HTR-8/SVneo (cell line): ENCODE results near the gene PDLIM1.
"Not testable (repeated sequence)": the region's sequence is repeated elsewhere in the genome, so short reads cannot be mapped to it uniquely, and the experiment has no call there.

ENCODE experiments used
- DNase-seq: peaks from one replicate; pipeline ENCODE4 v3.0.0; 2011; ENCODE audit warnings: low spot score, mixed read lengths; ENCODE audit not compliant: insufficient read length
- FAIRE-seq: peaks from 2 replicates; lab custom pipeline; 2011; peaks lifted over from hg19 to GRCh38; lab: Jason Lieb, UNC

Gene PDLIM1

DNA sequence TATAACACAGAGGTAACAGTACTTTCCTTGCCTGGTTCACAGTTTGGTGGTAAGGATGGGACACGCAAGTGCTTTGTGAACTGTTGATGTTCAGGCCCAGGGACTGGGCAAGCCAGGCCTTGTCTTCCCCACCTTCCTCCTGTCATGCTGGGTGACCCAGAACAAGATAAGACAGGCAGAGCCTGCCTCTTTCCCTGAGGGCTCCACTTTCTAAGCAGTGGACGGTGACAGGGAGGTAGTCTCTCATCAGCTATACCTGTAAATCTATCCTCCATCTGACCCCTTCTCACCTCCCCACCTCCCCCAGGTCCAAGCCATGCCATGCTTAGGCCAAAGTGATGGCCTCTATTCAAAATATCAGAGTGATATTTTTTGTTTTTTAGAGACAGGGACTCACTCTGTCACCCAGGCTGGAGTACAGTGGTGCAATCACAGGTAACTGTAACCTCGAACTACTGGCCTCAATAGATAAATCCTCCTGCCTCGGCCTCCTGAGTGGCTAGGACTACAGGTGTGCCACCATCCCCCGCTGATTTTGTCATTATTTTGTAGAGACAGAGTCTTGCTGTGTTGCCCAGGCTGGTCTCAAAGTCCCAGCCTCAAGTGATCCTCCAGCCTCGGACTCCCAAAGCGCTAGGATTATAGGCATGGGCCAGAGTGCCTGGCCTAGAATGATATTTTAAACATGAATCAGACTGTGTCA, 42.8 kb downstream of the PDLIM1 start:
- DNase-seq (no peak), FAIRE-seq (no peak)

DNA sequence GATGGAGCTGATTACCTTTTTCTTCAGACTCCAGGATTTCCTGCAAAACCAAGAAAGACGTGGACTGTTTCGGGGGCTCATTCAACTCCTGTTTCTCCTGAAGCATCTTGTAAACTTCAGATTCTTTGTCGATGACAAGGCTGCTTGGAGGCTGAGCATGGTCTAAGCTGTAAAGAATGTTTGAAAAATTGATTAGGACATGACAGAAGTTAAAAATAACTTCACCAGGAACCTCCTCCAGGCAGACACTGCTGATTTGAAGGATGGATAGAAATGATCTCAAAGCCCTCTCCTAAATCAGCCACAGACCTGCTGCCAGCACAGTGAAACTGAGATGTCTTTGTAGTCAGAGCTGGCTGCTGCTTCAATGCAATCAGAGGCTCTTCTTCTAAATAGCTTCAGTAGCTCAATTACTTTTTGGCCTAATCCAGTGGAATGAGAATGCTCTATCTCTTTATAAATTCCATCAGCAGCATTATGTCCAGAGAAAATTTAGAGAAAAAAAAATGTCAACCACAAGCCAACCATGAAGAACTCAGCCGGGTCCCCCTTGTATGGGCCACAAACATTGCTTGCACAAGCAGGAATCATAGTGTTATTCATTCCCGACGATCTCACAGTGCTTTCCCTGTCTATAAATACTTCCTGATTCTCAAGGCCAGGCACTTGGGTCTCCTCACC, 43.5 kb downstream of the PDLIM1 start:
- DNase-seq, result peak; percentile 57
- FAIRE-seq, result no peak

DNA sequence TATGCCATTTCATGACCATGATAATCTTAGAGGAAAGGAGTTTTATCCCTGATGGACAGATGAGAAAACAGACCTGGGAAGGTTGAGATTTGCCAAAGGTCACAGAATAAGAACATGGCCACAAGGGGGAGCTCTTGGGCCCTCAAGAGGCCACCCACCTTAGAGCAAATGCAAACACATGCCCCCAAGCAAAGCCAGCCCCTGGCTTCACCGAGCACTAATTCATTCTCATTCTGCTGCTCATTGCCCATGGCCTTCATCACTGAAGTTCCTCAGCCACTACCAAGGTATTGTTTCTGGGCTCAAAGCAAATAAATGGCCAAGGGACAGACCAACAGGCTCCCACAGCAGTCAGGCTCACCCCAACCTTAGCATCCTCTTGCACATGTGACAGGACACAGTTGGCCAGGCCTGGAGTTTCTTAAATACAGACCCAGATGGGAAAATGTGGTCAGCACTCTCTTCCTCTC, 44.2 kb downstream of the PDLIM1 start:
- DNase-seq (peak; percentile 62), FAIRE-seq (peak; percentile 36)

DNA sequence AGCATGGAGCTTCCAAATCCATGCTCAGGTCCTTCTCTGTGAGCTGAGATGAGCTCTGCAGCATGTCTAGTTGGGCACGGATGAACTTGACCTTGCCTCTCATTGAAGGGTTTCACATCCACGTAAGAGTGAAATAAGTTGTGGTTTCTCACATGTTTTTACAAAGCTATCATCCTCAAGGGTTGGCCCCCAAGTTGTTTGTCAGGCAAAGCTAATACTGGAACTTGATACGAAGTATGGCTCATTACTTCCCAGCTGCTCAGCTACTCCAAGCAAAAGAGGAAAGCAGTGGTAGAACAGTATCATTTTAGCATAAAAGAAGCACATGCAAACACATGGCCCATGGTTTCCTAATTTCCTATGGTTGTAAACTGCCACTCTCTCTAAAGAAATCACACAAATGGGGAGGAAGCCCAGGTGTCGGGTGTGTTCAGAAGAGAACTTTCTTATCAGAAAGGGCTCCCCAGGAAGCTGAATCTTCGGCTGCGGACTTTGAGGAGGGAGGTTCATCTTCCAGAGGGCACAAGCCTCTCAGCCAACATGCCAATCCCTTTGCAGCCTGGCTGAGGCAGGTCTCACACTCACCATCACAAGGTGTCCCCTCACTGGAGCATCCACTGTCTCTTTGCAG, 45.3 kb downstream of the PDLIM1 start:
- no peak for DNase-seq

DNA sequence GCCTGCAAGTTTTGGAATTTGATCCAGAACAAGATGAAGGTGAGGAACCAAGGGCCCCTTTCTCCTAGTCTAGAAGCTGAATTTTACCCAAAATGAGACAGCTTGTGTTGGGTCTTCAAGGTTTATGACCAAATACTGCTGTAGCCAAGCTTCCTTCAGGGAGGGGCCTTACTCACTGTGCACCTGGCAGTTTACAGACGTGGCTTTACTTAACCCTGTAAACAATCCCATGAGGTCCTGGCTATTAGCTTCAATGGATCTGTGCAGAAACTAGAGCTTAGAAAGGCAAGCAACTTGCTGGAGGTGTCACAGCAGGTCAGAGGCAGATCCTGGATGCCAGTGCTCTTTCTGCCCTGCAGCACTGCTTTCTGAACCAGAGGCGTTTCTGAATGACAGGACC, 46.7 kb downstream of the PDLIM1 start:
- FAIRE-seq (no peak), DNase-seq (no peak)

More for the DNA sequence above, 45.3 kb downstream of the PDLIM1 start:
- FAIRE-seq, result no peak

DNA sequence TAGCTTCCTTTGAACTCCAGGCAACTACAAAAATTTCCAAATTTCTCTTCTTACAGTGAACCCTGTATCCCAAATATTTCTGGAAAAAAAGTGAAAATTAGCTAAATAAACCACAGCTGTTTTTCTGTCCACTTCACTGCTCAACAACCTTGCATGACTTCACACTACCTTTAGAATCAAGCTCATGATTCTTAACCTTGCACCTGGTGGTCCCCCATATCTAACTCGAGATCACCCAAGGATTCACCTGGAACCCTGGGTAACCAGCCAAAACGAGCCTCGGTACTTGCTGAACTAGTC, 47.5 kb downstream of the PDLIM1 start:
- no peak for DNase-seq
- no peak for FAIRE-seq

DNA sequence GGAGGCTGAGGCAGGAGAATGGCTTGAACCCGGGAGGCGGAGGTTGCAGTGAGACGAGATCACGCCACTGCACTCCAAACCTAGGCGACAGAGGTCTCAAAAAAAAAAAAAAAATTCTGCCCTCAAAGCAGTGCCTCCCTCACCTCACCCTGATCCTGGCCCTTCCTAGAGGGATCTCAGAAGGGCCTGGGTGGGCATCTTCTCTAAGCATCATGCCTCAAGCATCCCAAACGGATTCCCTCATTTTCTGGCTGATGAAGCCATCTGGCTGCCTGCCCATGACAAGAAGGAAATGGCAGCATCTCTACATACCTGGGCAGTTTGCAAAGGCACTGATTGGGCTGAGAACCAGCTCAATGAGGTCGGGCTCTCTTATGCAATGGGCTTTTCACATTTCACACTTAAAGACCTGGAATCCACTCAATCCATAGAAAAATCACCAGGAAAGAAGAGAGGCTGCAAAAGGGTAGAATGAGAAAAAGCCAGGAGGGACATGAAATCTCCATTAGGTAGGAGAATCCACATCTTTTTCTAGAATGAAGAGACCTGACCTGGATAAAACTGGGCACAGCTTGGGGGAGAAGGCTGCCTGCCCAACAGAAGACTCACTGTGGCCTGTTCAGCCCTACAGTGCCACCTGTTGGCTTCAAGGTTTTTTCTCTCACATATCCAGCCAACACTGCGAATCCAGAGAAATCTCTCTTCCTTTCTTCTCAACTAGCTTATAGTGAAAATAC, 48.1 kb downstream of the PDLIM1 start:
- no peak for FAIRE-seq
- DNase-seq, result peak; percentile 59

DNA sequence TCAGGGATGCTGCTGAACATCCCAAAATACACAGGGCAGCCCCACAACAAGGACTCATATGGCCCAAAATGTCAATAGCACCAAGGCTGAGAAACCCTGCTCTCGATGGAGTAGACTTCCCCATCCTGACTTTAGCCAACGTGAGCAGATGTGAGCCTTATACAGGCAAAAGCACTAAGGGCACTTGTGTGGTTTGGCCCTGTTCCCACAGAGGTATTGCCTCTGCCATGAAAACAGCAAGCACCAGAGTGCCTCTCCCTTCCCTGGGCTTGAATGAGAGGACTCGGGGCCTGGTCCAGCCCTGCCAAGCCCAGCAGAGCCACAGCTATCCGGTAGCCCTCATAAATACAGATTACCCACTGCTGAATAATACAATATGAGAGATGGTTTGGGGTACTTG, 49.3 kb downstream of the PDLIM1 start:
- FAIRE-seq (no peak), DNase-seq (no peak)

DNA sequence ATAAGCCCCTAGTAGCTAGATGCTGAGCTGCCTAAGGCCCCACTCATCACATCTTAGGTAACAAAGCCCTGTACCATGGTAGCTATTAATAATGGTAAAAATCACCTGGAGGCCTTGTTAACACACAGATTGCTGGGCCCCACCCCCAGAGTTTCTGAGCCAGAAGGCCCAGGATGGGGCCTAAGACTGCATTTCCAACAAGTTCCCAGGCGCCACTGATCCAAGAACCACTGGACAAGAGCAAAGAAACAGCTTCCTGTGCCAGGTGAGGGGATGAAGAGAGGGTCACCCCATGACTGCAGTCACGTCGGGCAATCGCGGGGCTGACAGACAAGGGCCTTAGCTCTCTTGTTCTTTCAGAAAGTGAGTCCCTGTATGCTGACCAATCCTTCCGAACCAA, 50.0 kb downstream of the PDLIM1 start:
- FAIRE-seq (no peak), DNase-seq (no peak)

DNA sequence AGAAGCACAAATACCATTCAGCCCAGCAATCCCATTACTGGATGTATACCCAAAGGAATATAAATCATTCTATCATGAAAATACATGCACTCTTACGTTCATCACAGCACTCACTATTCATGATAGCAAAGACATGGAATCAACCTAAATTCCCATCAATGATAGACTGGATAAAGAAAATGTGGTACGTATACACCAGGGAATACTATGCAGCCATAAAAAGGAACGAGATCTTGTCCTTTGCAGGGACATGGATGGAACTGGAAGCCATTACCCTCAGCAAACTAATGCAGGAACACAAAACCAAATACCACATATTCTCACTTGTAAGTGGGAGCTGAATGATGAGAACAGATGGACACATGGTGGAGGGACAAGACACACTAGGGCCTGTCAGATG, 50.7 kb downstream of the PDLIM1 start:
- FAIRE-seq, DNase-seq: not testable (repeated sequence)

DNA sequence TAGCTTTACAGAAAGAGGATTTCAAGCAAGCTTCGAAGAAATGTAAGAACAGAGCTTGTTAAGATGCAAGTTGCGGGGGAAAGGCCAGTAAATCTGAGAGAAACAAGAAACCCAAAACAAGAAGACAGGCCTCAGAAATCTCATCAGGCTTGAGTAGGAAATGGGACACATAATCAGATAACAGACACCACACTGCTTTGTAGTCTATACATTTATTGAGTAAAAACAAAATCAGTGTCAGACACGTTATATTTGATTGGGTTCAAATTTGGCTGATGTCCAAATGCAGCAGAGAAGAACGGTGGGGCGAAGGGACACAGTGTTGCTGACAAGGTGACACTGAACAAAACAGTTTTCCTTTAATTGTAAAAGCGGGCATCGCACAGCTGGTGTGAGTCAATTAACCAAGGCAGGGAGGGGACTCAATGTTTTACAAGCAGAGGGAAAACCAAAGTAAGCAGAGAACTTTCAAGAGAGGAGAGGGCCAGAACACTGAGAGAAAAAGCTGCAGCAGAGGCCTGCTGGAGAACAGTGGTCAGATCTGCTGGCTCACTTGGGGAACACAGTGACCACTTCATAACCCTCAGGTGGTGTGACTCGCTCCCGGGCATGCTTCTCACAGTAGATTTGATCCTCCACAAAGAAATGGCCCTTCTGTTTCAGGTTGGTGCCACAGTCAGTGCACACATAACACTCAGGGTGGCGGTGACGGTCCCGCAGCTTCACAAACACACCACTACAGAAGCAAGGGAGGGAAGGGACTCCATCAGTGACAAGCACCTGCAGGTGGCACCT, 53.2 kb downstream of the PDLIM1 start:
- no peak for FAIRE-seq
- DNase-seq, result no peak

DNA sequence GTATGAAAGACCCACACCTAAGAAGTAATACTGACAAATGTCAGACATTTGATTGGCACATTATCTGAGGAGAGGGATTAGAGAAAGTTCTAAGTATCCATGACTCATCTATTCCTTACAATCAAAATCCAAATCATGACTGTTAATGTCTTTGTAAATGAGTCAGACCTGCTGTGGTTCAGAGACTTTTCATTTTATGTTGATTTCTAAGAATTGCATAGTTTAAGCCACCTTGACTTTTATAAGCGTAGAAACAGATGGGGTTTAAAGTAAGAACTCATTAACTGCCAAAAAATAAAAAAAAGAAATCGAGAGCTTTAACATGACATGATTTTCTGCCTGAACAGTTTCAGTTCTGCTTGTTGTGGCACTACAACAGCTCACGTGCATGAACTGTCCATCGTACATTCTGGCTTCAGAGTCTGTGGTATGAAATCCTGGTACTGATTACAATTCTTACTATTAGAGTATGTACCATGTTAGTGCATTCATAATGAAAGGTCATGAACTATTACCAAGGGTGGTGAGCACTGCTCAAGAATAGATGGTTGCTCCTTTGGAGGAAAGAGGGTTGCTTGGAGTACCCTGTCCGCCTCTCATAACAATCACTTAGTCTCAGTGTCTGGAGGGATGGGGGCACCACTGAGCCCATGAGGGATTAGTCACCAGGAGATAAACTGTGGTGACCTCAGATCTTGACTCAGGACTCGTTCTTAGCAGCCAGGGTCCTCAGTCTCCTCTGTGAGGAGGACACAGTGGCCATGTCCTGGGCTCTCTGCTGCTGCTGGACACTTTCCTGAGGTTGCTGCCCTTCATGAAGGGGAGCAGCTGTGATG, 54.5 kb downstream of the PDLIM1 start:
- FAIRE-seq (no peak), DNase-seq (no peak)

DNA sequence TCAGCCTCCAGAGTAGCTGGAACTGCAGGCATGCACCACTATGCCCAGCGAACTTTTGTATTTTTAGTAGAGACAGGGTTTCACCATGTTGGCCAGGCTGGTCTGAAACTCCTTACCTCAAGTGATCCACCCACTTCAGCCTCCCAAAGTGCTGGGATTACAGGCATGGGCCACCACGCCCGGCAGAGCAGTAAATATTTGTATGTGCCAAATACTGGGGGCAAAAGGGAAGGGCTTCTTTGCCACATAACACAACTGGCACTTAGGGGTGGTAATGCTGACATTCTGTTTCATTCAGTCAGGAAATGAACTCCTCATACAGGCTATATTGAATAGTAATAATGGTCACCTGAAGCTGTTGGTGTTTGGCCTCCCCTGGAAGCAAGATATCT, 55.1 kb downstream of the PDLIM1 start:
- no peak for FAIRE-seq
- no peak for DNase-seq

DNA sequence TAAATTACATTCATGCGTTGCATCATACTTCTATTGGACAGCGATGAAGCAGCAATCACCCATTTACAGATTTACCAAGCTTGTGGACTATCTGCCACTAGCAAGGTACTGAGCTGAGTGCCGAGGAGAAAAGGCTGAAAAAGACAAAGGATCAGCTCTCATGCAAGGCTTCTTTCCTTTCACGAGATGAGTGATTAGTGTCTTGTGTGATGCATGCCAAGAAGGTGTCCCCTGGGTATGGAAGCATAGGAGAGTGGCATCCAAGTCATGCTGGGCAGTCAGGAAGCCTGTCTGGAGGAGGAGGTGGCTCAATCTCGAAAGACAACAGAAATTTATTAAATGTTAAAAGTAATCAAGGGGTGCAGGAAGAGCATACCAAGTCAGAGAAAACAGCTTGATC, 55.9 kb downstream of the PDLIM1 start:
- FAIRE-seq (no peak), DNase-seq (no peak)

DNA sequence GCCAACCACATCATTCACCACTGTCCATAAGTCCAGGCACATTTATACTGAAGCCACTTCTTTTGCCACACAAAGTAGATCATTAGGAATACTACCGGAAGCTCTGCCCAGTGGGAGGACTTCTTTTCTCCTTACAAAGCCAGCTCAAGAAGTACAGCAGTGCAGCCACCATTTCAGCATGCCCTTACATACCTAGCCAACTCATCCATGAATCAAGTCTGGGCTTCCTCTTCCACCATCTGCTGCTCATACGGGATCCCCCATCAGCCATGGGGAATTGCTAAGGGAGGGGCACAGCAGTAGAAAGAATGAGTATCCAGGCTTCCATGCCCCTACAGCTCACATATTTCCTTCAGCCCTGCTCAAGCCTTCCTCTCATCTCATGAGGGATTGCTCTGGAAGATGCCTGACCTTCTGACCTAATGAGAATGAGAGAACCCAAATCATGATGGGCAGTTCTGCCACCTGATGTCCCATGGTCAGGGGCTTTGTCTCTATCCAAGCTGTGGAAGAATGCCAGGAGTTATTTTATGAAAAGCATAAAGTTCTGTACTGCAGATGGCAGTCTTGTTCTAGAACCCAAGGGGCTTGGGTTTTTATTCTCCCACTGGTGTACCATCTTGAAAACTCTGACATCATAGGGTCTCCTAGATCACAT, 57.3 kb downstream of the PDLIM1 start:
- DNase-seq, result no peak
- no peak for FAIRE-seq

DNA sequence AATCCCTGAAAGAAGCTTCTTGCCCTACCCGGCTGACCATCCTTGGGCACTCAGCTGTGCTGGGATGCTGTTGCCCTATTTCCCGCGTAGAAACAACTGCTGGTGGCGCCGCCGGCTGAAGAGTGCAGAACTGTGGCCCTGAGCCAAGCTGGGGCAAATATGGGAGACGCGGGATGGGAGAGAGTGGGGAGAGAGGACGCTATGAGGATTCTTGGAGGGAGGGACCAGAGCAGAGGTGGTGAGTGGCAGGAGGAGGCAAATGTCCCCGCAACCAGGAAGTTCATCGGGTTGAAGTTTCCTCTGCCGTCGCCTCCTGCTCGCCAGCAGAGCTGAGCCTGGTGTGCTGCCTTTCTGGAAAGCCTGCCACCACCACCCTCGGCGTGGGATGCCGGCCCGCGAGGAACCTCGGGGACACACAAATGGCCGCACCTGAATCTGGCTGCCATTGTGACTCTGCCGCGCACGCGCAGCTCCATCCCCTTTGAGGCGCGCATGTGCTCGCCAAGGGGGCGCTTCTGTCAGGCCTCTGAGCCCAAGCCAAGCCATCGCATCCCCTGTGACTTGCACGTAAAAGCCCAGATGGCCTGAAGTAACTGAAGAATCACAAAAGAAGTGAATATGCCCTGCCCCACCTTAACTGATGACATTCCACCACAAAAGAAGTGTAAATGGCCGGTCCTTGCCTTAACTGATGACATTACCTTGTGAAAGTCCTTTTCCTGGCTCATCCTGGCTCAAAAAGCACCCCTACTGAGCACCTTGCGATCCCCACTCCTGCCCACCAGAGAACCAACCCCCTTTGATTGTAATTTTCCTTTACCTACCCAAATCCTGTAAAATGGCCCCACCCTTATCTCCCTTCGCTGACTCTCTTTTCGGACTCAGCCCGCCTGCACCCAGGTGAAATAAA, 59.9 kb downstream of the PDLIM1 start:
- FAIRE-seq, DNase-seq: not testable (repeated sequence)

DNA sequence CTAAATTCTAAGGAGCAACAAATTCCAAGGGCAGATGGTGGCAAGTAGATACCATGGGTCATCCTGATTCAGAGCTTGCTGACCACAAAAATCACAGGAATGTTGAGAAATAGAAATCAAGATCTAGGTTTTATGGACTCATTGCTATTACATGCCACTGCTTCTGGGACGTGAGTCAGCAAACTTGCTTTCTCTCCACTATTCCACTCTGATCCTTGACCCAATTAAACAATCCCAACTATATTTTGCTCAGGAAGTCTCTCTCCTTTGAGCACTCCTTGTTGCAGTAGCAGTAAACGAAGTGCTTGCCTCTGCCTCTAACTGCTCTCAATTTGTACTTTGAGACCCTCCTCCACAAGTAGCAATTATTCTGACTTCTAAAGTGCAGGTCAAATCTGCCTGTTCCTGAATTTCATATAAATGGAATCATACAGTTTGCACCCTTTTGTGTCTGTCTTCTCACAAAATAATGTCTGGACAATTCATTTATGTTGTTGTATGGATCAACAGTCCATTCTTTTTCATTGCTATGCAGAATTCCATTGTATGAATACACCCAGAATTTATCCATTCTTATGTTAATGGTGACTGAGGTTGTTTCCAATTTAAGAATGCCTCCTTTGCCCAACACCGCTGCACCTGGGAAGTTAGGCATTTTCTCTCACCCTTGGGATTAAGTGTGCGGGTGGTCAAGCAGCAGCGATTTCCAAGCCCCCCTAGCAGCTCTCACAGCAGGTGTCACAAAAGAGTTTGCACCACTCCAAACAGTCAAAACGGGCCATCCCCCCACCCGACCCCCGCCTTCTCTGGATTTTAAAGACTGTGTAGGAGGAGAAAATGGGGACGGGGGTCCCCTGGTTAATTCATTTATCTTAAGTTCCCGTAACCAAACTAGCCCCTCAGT, 60.8 kb downstream of the PDLIM1 start:
- peak; percentile 80 for FAIRE-seq
- peak; percentile 81 for DNase-seq
